K562 (cell line): ENCODE results near the gene OPA1. TPM values are rescaled to one million over a fixed set of nuclear protein-coding genes. Genes with fewer than 3 reads are reported as not detected.

ENCODE experiments used
- ATF2 ChIP-seq: sonication (generic); formaldehyde crosslinking; IDR thresholded peaks from 2 replicates; pipeline ENCODE4 v1.8.1; 2022; ENCODE audit warnings: missing genetic modification reagents
- CAMTA2 ChIP-seq: fragments of 250-450 bp; sonication (Bioruptor Pico); conservative IDR thresholded peaks from 2 replicates; pipeline ENCODE4 v1.5.1; 2022
- ELF1 ChIP-seq: fragments of 200-800 bp; sonication (Bioruptor generic); IDR thresholded peaks from 2 replicates; pipeline ENCODE4 v1.6.1; 2016; ENCODE audit warnings: missing genetic modification characterization, missing compliant biosample characterization
- FOSL1 ChIP-seq: fragments of 200-800 bp; sonication (Bioruptor generic); conservative IDR thresholded peaks from 2 replicates; pipeline ENCODE4 v1.6.1; 2016; ENCODE audit warnings: missing genetic modification characterization, missing compliant biosample characterization
- MTA2 ChIP-seq: fragments of 450-650 bp; IDR thresholded peaks from 2 replicates; pipeline ENCODE4 v1.6.1; 2016; ENCODE audit warnings: low read depth
- MXI1 ChIP-seq: IDR thresholded peaks from 2 replicates; pipeline ENCODE4 v1.6.1; 2011; ENCODE audit warnings: low read depth, mild to moderate bottlenecking, improper control_type of control experiment, low read length
- NCOR1 ChIP-seq: fragments of 450-650 bp; IDR thresholded peaks from 2 replicates; pipeline ENCODE4 v1.6.1; 2016; ENCODE audit warnings: mild to moderate bottlenecking, moderate library complexity
- NEUROD1 ChIP-seq: fragments of 150-350 bp; IDR thresholded peaks from 2 replicates; pipeline ENCODE4 v1.6.1; 2014; ENCODE audit warnings: borderline replicate concordance, low read length, low read depth; ENCODE audit not compliant: partially characterized antibody
- NUFIP1 ChIP-seq: fragments of 450-650 bp; IDR thresholded peaks from 2 replicates; pipeline ENCODE4 v1.6.1; 2018; ENCODE audit not compliant: partially characterized antibody
- SAP30 ChIP-seq: fragments of 200-600 bp; sonication (generic); IDR thresholded peaks from 2 replicates; pipeline ENCODE4 v1.6.1; 2012; ENCODE audit warnings: borderline replicate concordance, low read depth, mild to moderate bottlenecking, moderate library complexity, low read length, control low read depth, inconsistent platforms; ENCODE audit not compliant: insufficient read depth, poor library complexity, severe bottlenecking
- ZC3H4 ChIP-seq: sonication (generic); formaldehyde crosslinking; IDR thresholded peaks from 2 replicates; pipeline ENCODE4 v1.9.0; 2021; ENCODE audit warnings: missing genetic modification reagents, borderline replicate concordance
- ZNF699 ChIP-seq: fragments of 250-450 bp; sonication (Bioruptor Pico); IDR thresholded peaks from 2 replicates; pipeline ENCODE4 v1.8.0; 2021; ENCODE audit warnings: mild to moderate bottlenecking, moderate library complexity; ENCODE audit not compliant: insufficient replicate concordance
- ZSCAN29 ChIP-seq: fragments of 450-650 bp; IDR thresholded peaks from 2 replicates; pipeline ENCODE4 v1.6.1; 2017
- polyA plus RNA-seq, 8 experiments: library from polyadenylated mRNA; depleted of rRNA in 4 of 8; stranded (reverse) in 5 of 8; unstranded in 3 of 8; fragments of >200 nt; fragmentation: Nextera tagmentation in 2 of 8; fragmentation: Illumina TruSeq in 1 of 8; extraction: Ambion mirVana in 2 of 8; extraction: Trizol in 1 of 8; gene quantifications; 2 replicates each; pipeline versions ENCODE4 v1.2.1 to v1.2.3, GENCODE V29; 2011 to 2014; ENCODE audit warnings: inconsistent platforms in 1 of 8, missing spikeins in 1 of 8
- total RNA-seq, 7 experiments: library from RNA; depleted of rRNA in 6 of 7; stranded (reverse); fragments of >200 nt in 6 of 7; fragmentation: Illumina TruSeq in 2 of 7; extraction: Trizol in 2 of 7; gene quantifications; 2 replicates each; pipeline versions ENCODE4 v1.2.1 to v1.2.3, GENCODE V29; 2011 to 2021; ENCODE audit warnings: low replicate concordance in 1 of 7
- TF ChIP-seq, protein P1 (sequence below), 2 experiments: fragments of 450-650 bp in 1 of 2; sonication (generic) in 1 of 2; formaldehyde crosslinking in 1 of 2; IDR thresholded peaks; 2 replicates each; pipeline versions ENCODE4 v1.7.1 to v1.9.0; 2016 to 2022; ENCODE audit warnings: inconsistent platforms in 1 of 2, mild to moderate bottlenecking in 1 of 2, missing genetic modification reagents in 1 of 2
- TF ChIP-seq, protein P2 (sequence below): fragments of 450-650 bp; formaldehyde crosslinking; IDR thresholded peaks from 2 replicates; pipeline ENCODE4 v1.4.0; 2020; ENCODE audit warnings: mild to moderate bottlenecking, moderate library complexity

OPA1 gene
- total and polyA plus RNA-seq, 9 of the 15 experiments (the other 6 are each of a cell fraction or from before 2014, with no cell fraction given) = 19.7 to 127 (median 94.7) TPM

- TF ChIP-seq, protein P1, sequence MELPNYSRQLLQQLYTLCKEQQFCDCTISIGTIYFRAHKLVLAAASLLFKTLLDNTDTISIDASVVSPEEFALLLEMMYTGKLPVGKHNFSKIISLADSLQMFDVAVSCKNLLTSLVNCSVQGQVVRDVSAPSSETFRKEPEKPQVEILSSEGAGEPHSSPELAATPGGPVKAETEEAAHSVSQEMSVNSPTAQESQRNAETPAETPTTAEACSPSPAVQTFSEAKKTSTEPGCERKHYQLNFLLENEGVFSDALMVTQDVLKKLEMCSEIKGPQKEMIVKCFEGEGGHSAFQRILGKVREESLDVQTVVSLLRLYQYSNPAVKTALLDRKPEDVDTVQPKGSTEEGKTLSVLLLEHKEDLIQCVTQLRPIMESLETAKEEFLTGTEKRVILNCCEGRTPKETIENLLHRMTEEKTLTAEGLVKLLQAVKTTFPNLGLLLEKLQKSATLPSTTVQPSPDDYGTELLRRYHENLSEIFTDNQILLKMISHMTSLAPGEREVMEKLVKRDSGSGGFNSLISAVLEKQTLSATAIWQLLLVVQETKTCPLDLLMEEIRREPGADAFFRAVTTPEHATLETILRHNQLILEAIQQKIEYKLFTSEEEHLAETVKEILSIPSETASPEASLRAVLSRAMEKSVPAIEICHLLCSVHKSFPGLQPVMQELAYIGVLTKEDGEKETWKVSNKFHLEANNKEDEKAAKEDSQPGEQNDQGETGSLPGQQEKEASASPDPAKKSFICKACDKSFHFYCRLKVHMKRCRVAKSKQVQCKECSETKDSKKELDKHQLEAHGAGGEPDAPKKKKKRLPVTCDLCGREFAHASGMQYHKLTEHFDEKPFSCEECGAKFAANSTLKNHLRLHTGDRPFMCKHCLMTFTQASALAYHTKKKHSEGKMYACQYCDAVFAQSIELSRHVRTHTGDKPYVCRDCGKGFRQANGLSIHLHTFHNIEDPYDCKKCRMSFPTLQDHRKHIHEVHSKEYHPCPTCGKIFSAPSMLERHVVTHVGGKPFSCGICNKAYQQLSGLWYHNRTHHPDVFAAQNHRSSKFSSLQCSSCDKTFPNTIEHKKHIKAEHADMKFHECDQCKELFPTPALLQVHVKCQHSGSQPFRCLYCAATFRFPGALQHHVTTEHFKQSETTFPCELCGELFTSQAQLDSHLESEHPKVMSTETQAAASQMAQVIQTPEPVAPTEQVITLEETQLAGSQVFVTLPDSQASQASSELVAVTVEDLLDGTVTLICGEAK (IDR thresholded peaks at IDR 0.05) = peak; percentile 97
- TF ChIP-seq, protein P1 (CRISPR knock-in tag; IDR thresholded peaks at IDR 0.05) = no peak
- TF ChIP-seq ELF1 = peak; percentile 98
- TF ChIP-seq NEUROD1 = peak; percentile 94
- peak; percentile 91 for TF ChIP-seq ZSCAN29
- TF ChIP-seq, protein P2, sequence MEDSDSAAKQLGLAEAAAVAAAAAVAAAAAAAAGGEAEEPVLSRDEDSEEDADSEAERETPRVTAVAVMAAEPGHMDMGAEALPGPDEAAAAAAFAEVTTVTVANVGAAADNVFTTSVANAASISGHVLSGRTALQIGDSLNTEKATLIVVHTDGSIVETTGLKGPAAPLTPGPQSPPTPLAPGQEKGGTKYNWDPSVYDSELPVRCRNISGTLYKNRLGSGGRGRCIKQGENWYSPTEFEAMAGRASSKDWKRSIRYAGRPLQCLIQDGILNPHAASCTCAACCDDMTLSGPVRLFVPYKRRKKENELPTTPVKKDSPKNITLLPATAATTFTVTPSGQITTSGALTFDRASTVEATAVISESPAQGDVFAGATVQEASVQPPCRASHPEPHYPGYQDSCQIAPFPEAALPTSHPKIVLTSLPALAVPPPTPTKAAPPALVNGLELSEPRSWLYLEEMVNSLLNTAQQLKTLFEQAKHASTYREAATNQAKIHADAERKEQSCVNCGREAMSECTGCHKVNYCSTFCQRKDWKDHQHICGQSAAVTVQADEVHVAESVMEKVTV = 0 out of 2 replicates have a peak, but pooled peaks have one; percentile 35
- TF ChIP-seq SAP30 = no peak
- peak; percentile 62 for TF ChIP-seq NCOR1
- TF ChIP-seq NUFIP1 = no peak
- no peak for TF ChIP-seq ZC3H4 (CRISPR knock-in tag)
- TF ChIP-seq FOSL1 (tag) = no peak
- no peak for TF ChIP-seq ZNF699 (CRISPR knock-in tag)
- no peak for TF ChIP-seq MXI1
- TF ChIP-seq ATF2 (CRISPR knock-in tag) = 0 out of 2 replicates have a peak, but pooled peaks have one; percentile 18
- no peak for TF ChIP-seq MTA2
- TF ChIP-seq CAMTA2 (CRISPR knock-in tag) = 0 out of 2 replicates have a peak, but pooled peaks have one; percentile 57
These were observed at the start of gene OPA1 (continued) for GRCh38 chr3:193592841-193593667.
